ENCODE measurements around the gene GFAP. TPM values are rescaled to one million over a fixed set of nuclear protein-coding genes. Genes with fewer than 3 reads are reported as not detected.
A peak's percentile ranks its signal among the peaks of the same experiment; 100 is the strongest.

Gene GFAP
- total RNA-seq, 1 donor from 2014 or later, result not detected

- no peak for DNase-seq (ENCODE audit: extremely low spot score, unreplicated experiment)
These were observed 8.3 kb downstream of the GFAP start for GRCh38 chr17:44906763-44907728.

GRCh38 chr17:44906010-44906646, 9.2 kb downstream of the GFAP start:
- Mint-ChIP-seq H3K9me3 (ENCODE audit: unreplicated experiment) (no peaks in the 10 kb centered on the region), H3K4me1 (ENCODE audit: unreplicated experiment) (peaks cover 55% of the 10 kb centered on the region), H3K4me3 (ENCODE audit: unreplicated experiment) (no peak overlapping the region), H3K36me3 (ENCODE audit: unreplicated experiment) (no peaks in the 10 kb centered on the region), H3K27me3 (ENCODE audit: unreplicated experiment) (no peaks in the 10 kb centered on the region), H3K27ac (ENCODE audit: unreplicated experiment) (peak overlapping the region; percentile 75)
- DNase-seq (ENCODE audit: extremely low spot score, unreplicated experiment), result no peak
- TF ChIP-seq CTCF (IDR thresholded peaks at IDR 0.05), result no peak

More at GRCh38 chr17:44906763-44907728, 8.3 kb downstream of the GFAP start:
- Mint-ChIP-seq H3K27ac (ENCODE audit: unreplicated experiment) (peak overlapping the region; percentile 66), H3K9me3 (ENCODE audit: unreplicated experiment) (no peaks in the 10 kb centered on the region), H3K4me1 (ENCODE audit: unreplicated experiment) (peaks cover 46% of the 10 kb centered on the region), H3K4me3 (ENCODE audit: unreplicated experiment) (no peak overlapping the region), H3K27me3 (ENCODE audit: unreplicated experiment) (no peaks in the 10 kb centered on the region), H3K36me3 (ENCODE audit: unreplicated experiment) (no peaks in the 10 kb centered on the region)
- no peak for TF ChIP-seq CTCF (IDR thresholded peaks at IDR 0.05)

GRCh38 chr17:44905006-44906000, 10.0 kb downstream of the GFAP start:
- TF ChIP-seq CTCF (IDR thresholded peaks at IDR 0.05), result no peak
- Mint-ChIP-seq H3K27ac (ENCODE audit: unreplicated experiment) (peak overlapping the region; percentile 75), H3K27me3 (ENCODE audit: unreplicated experiment) (no peaks in the 10 kb centered on the region), H3K4me3 (ENCODE audit: unreplicated experiment) (no peak overlapping the region), H3K9me3 (ENCODE audit: unreplicated experiment) (no peaks in the 10 kb centered on the region), H3K4me1 (ENCODE audit: unreplicated experiment) (peaks cover 56% of the 10 kb centered on the region), H3K36me3 (ENCODE audit: unreplicated experiment) (no peaks in the 10 kb centered on the region)
- DNase-seq (ENCODE audit: extremely low spot score, unreplicated experiment), result no peak

GRCh38 chr17:44904001-44904984, 11.0 kb downstream of the GFAP start:
- DNase-seq (ENCODE audit: extremely low spot score, unreplicated experiment), result no peak
- no peak overlapping the region for H3K27ac Mint-ChIP-seq (ENCODE audit: unreplicated experiment)

More at GRCh38 chr17:44904001-44904984, 11.0 kb downstream of the GFAP start:
- Mint-ChIP-seq H3K36me3 (ENCODE audit: unreplicated experiment) (no peaks in the 10 kb centered on the region), H3K9me3 (ENCODE audit: unreplicated experiment) (no peaks in the 10 kb centered on the region), H3K4me3 (ENCODE audit: unreplicated experiment) (no peak overlapping the region), H3K27me3 (ENCODE audit: unreplicated experiment) (no peaks in the 10 kb centered on the region), H3K4me1 (ENCODE audit: unreplicated experiment) (peaks cover 53% of the 10 kb centered on the region)
- no peak for TF ChIP-seq CTCF (IDR thresholded peaks at IDR 0.05)

Measured in osteocyte (in vitro differentiated cells).